ENCODE results near the gene CD4. TPM values are rescaled to one million over a fixed set of nuclear protein-coding genes. Genes with fewer than 3 reads are reported as not detected.
A peak's percentile ranks its signal among the peaks of the same experiment; 100 is the strongest.

The CD4 gene
- total RNA-seq, 1 experiment from 2014 or later, result 0.42 TPM

DNA sequence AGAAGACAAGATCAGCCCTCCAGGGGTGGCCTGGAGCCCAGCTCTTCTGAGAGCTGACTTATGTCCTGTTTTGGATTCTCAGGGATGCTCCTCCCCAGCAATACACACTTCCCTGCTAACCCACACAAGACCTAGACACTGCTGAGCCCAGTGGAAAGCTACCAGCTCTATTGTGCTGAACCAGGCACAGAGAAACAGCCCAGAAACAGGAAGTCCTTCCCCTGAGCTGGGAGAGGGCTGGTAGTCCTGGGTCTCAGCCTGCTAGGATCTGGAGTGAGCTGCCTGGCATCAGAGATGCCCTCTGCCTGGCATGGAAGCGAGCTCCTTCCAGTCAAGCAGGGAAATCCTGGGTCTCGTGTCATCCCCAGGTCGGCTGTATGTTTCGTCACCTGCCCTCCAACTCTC lies 18.2 kb upstream of the CD4 start:
- intact Hi-C loops (cut with micrococcal nuclease), result no loop called here
- Histone ChIP-seq H3K4me3 (replicated peaks in 1 of 2; ENCODE audit: low read depth in 1 of 2, low read length in 2 of 2) (no peak overlapping the region), H2AFZ (ENCODE audit: low read depth, low read length, poor library complexity, severe bottlenecking) (no peak overlapping the region), H3K79me2 (ENCODE audit: insufficient read depth, low read length) (peaks cover 29% of the 10 kb centered on the region), H3K4me2 (ENCODE audit: low read length) (no peak overlapping the region), H4K20me1 (ENCODE audit: insufficient read depth) (no peaks in the 10 kb centered on the region), H3K9me3 (ENCODE audit: control insufficient read depth in 1 of 2, insufficient read depth in 1 of 2, low read depth in 1 of 2, low read length in 2 of 2) (no peaks in the 10 kb centered on the region), H3K4me1 (ENCODE audit: control insufficient read depth in 1 of 2, insufficient read depth in 2 of 2, low read length in 2 of 2) (peaks cover 18 to 40% of the 10 kb centered on the region in 2 experiments), H3K9me2 (ENCODE audit: insufficient read depth) (no peaks in the 10 kb centered on the region), H3K27me3 (ENCODE audit: insufficient read depth, low read length) (no peaks in the 10 kb centered on the region), H3K9ac (ENCODE audit: low read length) (no peak overlapping the region), H3K27ac (ENCODE audit: low read depth, low read length) (peak overlapping the region; percentile 40; the same call in 1 of the 2 replicates), H3K36me3 (ENCODE audit: control insufficient read depth in 1 of 2, insufficient read depth in 2 of 2, low read length in 2 of 2) (peaks cover 9 to 13% of the 10 kb centered on the region in 2 experiments; a peak in 3 of 4 replicates)
- ChIA-PET POLR2A (interaction anchor here (1.5 kb wide), 1 partner anchor 18 kb away, joined by 5 read pairs; the partner anchor contains the start of gene MLF2), CTCF (interaction anchor here (0.9 to 1.9 kb wide), 2 partner anchors 13 to 17 kb away, joined by 3 to 13 read pairs; partner anchors contain the start of gene MLF2), RAD21 (ENCODE audit: low non-redundant PET in 1 of 2, low total read pairs in 2 of 2, uncharacterized antibody in 2 of 2, unreplicated experiment in 2 of 2) (no interaction called here)
- BruUV-seq (replicated peaks), result no TSS peak
- ATAC-seq (no peak), DNase-seq (ENCODE audit: low read depth, low spot score) (no peak)
- TF ChIP-seq SIN3A (IDR thresholded peaks at IDR 0.05; ENCODE audit: low read depth) (no peak), RAD21 (IDR thresholded peaks at IDR 0.05; ENCODE audit: low read depth) (no peak)

DNA sequence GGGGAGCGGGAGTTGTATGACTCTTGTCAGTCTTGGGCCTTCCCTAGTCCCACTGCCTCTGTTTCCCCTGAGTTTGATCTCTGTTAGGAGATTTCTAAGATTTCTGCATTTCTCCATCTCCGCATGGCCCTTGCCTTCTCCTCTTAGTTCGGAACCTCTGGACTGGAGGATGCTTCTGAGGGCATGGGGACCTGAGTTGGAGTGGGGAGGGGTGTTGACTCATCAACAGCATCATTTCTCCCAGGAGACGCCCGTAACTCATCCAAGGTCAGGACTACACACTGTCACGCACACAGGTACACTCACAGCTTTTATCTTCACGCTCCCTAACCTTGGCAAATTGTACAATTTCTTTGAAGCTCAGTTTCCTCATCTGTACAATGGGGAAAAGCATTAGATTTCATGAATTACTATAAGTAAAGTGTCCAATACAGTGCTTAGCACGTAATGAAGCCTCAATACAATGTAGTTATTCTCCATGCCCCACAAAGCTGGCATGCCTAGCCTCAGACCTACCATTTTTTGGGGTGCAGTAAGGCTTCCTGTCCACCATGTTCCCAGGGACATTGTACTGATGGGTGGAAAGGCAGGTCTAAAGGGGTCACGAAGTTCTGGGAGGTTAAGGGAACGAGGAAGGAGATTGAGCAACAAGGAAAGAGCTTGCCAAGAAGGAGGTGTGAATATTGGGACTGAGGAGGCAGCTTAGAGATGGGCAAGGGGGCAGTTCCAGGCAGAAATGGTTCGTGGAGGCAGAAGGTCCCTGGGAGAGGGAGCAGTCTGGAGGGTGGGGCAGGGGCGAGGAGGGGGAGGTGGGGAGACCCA lies 17.6 kb upstream of the CD4 start:
- POLR2A ChIA-PET, result interaction anchor here (0.7 to 1.5 kb wide), 3 partner anchors 19 to 278 kb away, joined by 3 to 5 read pairs (median 4); partner anchors contain the start of gene MLF2
- ATAC-seq (no peak), DNase-seq (ENCODE audit: low read depth, low spot score) (no peak)
- Histone ChIP-seq H2AFZ (ENCODE audit: low read depth, low read length, poor library complexity, severe bottlenecking) (no peak overlapping the region), H3K9me2 (ENCODE audit: insufficient read depth) (no peaks in the 10 kb centered on the region), H3K27ac (ENCODE audit: low read depth, low read length) (peak overlapping the region; percentile 40; the same call in 1 of the 2 replicates), H3K79me2 (ENCODE audit: insufficient read depth, low read length) (peaks cover 29% of the 10 kb centered on the region), H3K4me2 (ENCODE audit: low read length) (no peak overlapping the region), H3K9ac (ENCODE audit: low read length) (no peak overlapping the region), H3K4me1 (ENCODE audit: control insufficient read depth in 1 of 2, insufficient read depth in 2 of 2, low read length in 2 of 2) (peaks cover 18 to 39% of the 10 kb centered on the region in 2 experiments), H4K20me1 (ENCODE audit: insufficient read depth) (no peaks in the 10 kb centered on the region), H3K36me3 (ENCODE audit: control insufficient read depth in 1 of 2, insufficient read depth in 2 of 2, low read length in 2 of 2) (peaks cover 9 to 13% of the 10 kb centered on the region in 2 experiments; a peak in 3 of 4 replicates), H3K9me3 (ENCODE audit: control insufficient read depth in 1 of 2, insufficient read depth in 1 of 2, low read depth in 1 of 2, low read length in 2 of 2) (no peaks in the 10 kb centered on the region), H3K4me3 (replicated peaks in 1 of 2; ENCODE audit: low read depth in 1 of 2, low read length in 2 of 2) (no peak overlapping the region), H3K27me3 (ENCODE audit: insufficient read depth, low read length) (no peaks in the 10 kb centered on the region)
- intact Hi-C loops (cut with micrococcal nuclease), result no loop called here
- RAD21 ChIA-PET (ENCODE audit: low non-redundant PET in 1 of 2, low total read pairs in 2 of 2, uncharacterized antibody in 2 of 2, unreplicated experiment in 2 of 2), result no interaction called here
- BruUV-seq (replicated peaks), result no TSS peak
- TF ChIP-seq ATF3 (IDR thresholded peaks at IDR 0.05) (no peak), TCF7L2 (IDR thresholded peaks at IDR 0.05; ENCODE audit: borderline replicate concordance, extremely low read depth, insufficient read depth, insufficient read length) (peak; percentile 84), ZBTB33 (IDR thresholded peaks at IDR 0.05; ENCODE audit: extremely low read depth, insufficient replicate concordance, low read length) (no peak), ELF1 (IDR thresholded peaks at IDR 0.05; ENCODE audit: borderline replicate concordance, low read depth) (no peak)
- CTCF ChIA-PET, result interaction anchor here (0.7 to 1.9 kb wide), 4 partner anchors 13 to 189 kb away, joined by 3 to 13 read pairs (median 4); partner anchors contain the start of gene MLF2
